Large intestine (tissue), 3 donors: ENCODE data around the gene ACAA2. TPM values are rescaled to one million over a fixed set of nuclear protein-coding genes. Genes with fewer than 3 reads are reported as not detected.

Experiments
- DNase-seq, 2 donors: peaks; one replicate each; pipeline versions ENCODE4 v3.0.0 to v3.0.0-alpha.2; 2013
- H3K27ac ChIP-seq: one replicate; pipeline ENCODE4 v1.5.1; 2013; ENCODE audit warnings: low read length
- H3K27me3 ChIP-seq: 2 replicates; pipeline ENCODE4 v1.6.1; 2013; ENCODE audit warnings: low read length; ENCODE audit not compliant: control insufficient read depth, insufficient read depth
- H3K36me3 ChIP-seq: 2 replicates; pipeline ENCODE4 v1.6.1; 2013; ENCODE audit warnings: low read length; ENCODE audit not compliant: control insufficient read depth, insufficient read depth
- H3K4me1 ChIP-seq: one replicate; pipeline ENCODE4 v1.6.1; 2013; ENCODE audit warnings: low read length; ENCODE audit not compliant: control insufficient read depth, insufficient read depth
- H3K4me3 ChIP-seq: one replicate; pipeline ENCODE4 v1.5.1; 2013; ENCODE audit warnings: low read length
- H3K9me3 ChIP-seq: one replicate; pipeline ENCODE4 v1.6.1; 2013; ENCODE audit warnings: mild to moderate bottlenecking, low read depth, low read length, moderate library complexity; ENCODE audit not compliant: control insufficient read depth
- WGBS: methylation state at CpG from one replicate; pipeline ENCODE4 v1.1.5; 2013; ENCODE audit warnings: low lambda C conversion rate; ENCODE audit not compliant: insufficient coverage; 5-methylcytosine and 5-hydroxymethylcytosine counted together
- polyA plus RNA-seq: library from polyadenylated mRNA; unstranded; fragments of 120-200 nt; gene quantifications from one replicate; pipeline ENCODE4 v1.2.1, GENCODE V29; 2013

Gene ACAA2
- polyA plus RNA-seq, 1 donor: 88.7 TPM

GRCh38 chr18:49744376-49745008 is 68.8 kb downstream of the ACAA2 start:
- Histone ChIP-seq H3K27me3 (no peaks in the 10 kb centered on the region), H3K27ac (no peak overlapping the region), H3K4me3 (no peak overlapping the region), H3K36me3 (no peaks in the 10 kb centered on the region), H3K9me3 (no peaks in the 10 kb centered on the region), H3K4me1 (peaks cover 2% of the 10 kb centered on the region)
- no peak for DNase-seq
- WGBS: no CpG with 5 or more reads among the region's 8 CpGs

DNA sequence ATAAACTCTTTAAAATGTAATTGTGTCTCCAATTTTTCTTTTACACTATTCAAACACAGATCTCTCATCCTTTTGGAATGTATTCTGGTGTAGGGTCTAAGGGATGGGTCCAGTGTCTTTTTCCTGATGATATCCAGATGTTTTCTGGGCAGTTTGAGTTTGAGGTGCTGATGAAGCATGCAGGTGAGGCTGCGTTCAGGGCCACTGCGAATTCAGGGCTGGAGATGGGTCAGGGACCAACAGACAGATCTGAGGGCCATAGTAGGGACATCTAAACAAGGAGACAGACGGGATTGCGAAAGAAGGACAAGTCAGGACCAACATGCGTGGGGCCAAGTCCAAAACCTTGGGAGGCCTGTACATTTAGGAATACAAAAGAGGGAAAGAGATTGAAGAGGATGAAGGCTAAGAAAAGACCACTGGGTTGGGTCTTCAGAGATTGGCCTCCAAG is 70.2 kb downstream of the ACAA2 start:
- H3K27ac ChIP-seq: no peak overlapping the region

GRCh38 chr18:49742316-49743116 is 70.8 kb downstream of the ACAA2 start:
- H3K27me3 ChIP-seq: no peaks in the 10 kb centered on the region
- 93% methylated on average over 2 of the region's 4 CpGs for WGBS
- H3K27ac ChIP-seq: no peak overlapping the region

More for the DNA sequence above, 70.2 kb downstream of the ACAA2 start:
- H3K4me1 ChIP-seq: peaks cover 2% of the 10 kb centered on the region
- H3K9me3 ChIP-seq: no peaks in the 10 kb centered on the region
- no CpG with 5 or more reads among the region's 5 CpGs for WGBS
- no peak for DNase-seq
- no peaks in the 10 kb centered on the region for H3K27me3 ChIP-seq
- no peaks in the 10 kb centered on the region for H3K36me3 ChIP-seq
- no peak overlapping the region for H3K4me3 ChIP-seq

DNA sequence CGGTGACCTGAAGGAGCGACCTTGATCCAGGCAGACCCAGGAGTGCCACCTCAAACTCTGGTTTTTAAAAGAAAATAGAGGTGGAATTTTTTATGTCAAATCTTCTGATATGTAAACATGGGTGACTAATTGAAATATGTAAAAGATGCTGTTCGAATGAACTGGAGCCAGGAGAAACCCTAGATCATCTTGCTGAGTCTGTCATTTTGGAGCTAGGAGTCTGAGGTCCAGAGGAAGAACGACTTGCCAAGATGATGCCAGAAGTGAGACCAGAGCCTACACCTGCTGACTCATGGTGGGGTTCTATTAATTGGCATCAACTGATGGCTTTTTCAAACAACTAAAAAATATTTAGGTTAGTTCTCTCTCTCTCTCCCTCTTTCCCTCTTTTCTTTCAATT is 74.1 kb downstream of the ACAA2 start:
- whole genome bisulfite sequencing: no CpG with 5 or more reads among the region's 4 CpGs
- Histone ChIP-seq H3K27ac (no peak overlapping the region), H3K9me3 (no peaks in the 10 kb centered on the region), H3K36me3 (no peaks in the 10 kb centered on the region), H3K4me1 (no peaks in the 10 kb centered on the region), H3K27me3 (no peaks in the 10 kb centered on the region), H3K4me3 (no peak overlapping the region)
- no peak for DNase-seq

More at GRCh38 chr18:49742316-49743116, 70.8 kb downstream of the ACAA2 start:
- H3K4me3 ChIP-seq: no peak overlapping the region
- no peaks in the 10 kb centered on the region for H3K9me3 ChIP-seq
- H3K36me3 ChIP-seq: no peaks in the 10 kb centered on the region
- no peak for DNase-seq
- peaks cover 2% of the 10 kb centered on the region for H3K4me1 ChIP-seq

DNA sequence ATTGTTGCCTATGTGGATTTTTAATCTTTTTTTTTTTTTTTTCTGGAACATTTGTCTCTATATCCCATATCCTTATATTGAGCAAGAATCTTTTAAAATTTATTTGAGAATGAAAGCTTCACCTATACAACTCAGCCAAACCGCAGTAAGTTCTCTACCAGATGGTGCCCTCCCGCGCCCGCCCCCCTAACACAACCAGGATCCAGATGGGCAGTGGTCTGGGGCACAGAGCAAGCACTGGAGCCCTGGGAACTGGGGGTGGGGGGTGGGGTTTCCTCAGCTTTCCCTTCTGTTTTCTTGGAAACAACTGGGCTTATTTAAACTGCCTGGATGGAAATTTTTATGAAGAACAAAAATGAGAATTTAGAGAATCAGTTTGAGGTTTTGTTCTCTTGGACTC is 74.6 kb downstream of the ACAA2 start:
- Histone ChIP-seq H3K4me1 (peaks cover under 1% of the 10 kb centered on the region), H3K27me3 (no peaks in the 10 kb centered on the region), H3K27ac (no peak overlapping the region), H3K9me3 (no peaks in the 10 kb centered on the region), H3K36me3 (no peaks in the 10 kb centered on the region), H3K4me3 (no peak overlapping the region)
- WGBS: no CpG with 5 or more reads among the region's 4 CpGs
- DNase-seq: no peak

DNA sequence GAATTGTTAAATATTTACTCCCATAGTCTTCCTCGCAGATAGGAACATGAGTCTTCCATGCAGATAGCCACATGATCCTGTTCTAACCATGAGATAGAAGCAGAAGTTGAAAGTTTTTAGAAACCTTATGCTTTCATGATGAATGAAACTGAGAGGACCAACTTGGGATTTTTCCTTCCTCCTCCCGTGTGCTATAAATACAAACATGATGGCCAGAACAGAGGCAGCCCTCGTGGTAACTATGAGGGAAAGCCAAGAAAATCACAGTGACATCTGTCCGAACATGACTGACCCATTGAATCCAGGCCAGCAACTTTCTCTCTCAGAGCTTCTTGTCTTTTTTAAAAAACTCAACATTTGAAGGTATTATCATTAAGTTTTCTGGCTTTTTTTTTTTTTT is 78.5 kb downstream of the ACAA2 start:
- Histone ChIP-seq H3K36me3 (no peaks in the 10 kb centered on the region), H3K27me3 (no peaks in the 10 kb centered on the region), H3K4me3 (no peak overlapping the region), H3K4me1 (peaks cover 21% of the 10 kb centered on the region), H3K27ac (no peak overlapping the region), H3K9me3 (no peaks in the 10 kb centered on the region)
- WGBS: no CpG with 5 or more reads among the region's 4 CpGs
- DNase-seq: no peak

- Histone ChIP-seq H3K4me1 (peaks cover 21% of the 10 kb centered on the region), H3K27me3 (no peaks in the 10 kb centered on the region), H3K36me3 (no peaks in the 10 kb centered on the region), H3K9me3 (no peaks in the 10 kb centered on the region), H3K4me3 (no peak overlapping the region), H3K27ac (no peak overlapping the region)
- DNase-seq: no peak
- 90% methylated on average over 2 of the region's 8 CpGs for WGBS
Observed at GRCh38 chr18:49733896-49734585, 79.3 kb downstream of the ACAA2 start.

DNA sequence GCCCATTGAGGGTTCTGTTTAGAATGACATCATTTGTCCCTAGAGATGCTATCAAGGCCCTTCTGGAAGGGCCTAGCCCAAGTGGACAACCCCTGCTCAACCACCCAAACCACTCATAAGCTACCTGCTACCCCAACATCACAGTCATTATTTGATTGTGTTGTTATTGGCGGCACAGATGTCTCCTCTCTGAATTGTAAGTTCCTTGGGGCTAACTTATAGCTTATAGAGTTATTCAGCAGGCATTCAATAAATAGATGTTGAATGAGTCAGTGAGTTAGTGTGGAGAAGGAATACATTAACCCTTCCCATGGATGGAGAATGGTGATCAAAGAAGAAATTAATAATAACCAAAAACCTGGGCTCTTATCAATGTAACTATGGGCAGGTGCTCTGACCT is 80.0 kb downstream of the ACAA2 start:
- Histone ChIP-seq H3K4me3 (no peak overlapping the region), H3K4me1 (peaks cover 26% of the 10 kb centered on the region), H3K36me3 (no peaks in the 10 kb centered on the region), H3K27ac (no peak overlapping the region), H3K27me3 (no peaks in the 10 kb centered on the region), H3K9me3 (no peaks in the 10 kb centered on the region)
- no peak for DNase-seq
- WGBS: no CpG with 5 or more reads among the region's 1 CpG
